GM19395 (cell line): Measurements from ENCODE around the gene FAAH.

Experiments used
- ATAC-seq: cut with Tn5 transposase; IDR thresholded peaks from one replicate; pipeline ENCODE4 v1.9.1; 2021; ENCODE audit warnings: mild to moderate bottlenecking, moderate library complexity; ENCODE audit not compliant: unreplicated experiment

The FAAH gene

GRCh38 chr1:46421739-46422138 lies 27.6 kb downstream of the FAAH start:
- no peak for ATAC-seq

GRCh38 chr1:46422261-46422871 lies 28.2 kb downstream of the FAAH start:
- ATAC-seq = no peak

GRCh38 chr1:46423574-46424240 lies 29.6 kb downstream of the FAAH start:
- ATAC-seq = no peak

DNA sequence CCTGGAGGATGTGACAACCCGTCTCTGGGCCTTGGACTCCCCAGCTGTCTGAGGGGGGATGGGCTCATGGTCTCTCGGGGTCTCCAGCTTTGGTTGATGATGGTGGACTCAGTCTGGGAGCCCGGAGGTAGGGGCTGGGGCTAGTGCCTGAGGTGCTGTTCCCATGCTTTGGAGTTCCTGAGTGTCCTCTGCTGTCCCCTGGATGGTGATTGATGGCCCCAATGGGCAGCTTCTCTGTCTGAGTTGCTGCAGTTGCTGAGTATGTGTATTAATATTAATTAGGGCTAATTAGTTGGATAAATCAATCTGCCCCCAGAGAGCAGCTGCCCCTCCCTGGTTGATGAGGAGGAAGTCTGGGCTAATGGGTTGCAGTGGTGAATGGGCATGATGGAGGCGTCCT lies 30.6 kb downstream of the FAAH start:
- no peak for ATAC-seq

DNA sequence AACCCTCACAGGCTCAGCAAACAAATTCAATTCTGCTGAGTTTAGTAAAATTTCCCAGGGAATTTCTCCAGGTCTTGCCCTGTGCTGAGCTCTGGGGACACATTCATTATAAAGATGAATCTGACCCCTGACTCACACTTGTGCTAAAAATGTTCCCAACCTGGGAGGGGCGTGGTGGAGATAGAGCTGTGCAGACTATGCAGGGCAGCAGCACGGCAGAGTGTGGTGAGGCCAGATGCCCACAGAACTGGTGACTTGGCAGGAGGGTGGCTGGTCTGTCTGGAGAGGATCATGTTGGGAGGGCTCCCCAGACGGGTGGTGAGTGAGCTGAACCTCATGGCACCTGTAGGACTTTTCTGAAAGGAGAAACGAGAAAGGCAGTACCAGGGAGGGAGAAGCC lies 31.6 kb downstream of the FAAH start:
- ATAC-seq = no peak

DNA sequence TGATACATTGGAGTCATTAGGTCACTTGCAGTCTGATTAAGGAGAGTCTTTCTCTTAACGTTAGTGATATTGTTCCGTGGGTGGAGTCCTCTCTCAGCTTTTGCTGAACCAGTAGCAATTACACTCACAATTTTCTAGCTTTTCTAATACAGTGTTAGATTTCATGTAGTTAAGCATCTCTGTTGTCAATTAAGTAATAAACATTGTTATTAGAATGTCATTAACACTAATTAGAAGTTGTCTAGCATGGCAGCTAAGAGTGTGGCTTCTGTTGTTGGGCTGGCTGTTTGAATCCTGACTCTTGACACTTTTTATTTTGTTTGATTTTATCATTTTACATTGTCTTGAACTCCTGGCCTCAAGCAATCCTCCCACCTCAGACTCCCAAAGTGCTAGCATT lies 33.4 kb downstream of the FAAH start:
- no peak for ATAC-seq

DNA sequence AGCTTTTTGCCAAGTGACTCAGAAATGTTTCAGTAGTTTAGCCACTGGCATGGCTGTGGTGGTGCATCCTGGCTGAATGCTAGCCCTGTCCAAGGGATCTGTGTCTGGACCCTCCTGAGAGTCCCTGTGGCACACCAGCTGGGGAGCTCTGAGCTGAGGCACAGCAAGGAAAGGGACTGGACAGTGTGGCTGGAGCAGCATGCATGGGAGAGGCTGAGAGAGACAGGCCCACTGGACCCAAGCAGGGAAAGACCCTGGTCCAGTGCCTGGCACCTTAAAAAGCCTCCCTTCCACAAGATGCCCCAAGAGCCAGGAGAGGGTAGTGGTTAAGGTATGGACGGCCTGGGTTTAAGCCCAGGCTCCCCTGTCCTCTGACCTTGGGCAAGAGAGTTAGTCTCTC lies 35.3 kb downstream of the FAAH start:
- ATAC-seq = no peak

DNA sequence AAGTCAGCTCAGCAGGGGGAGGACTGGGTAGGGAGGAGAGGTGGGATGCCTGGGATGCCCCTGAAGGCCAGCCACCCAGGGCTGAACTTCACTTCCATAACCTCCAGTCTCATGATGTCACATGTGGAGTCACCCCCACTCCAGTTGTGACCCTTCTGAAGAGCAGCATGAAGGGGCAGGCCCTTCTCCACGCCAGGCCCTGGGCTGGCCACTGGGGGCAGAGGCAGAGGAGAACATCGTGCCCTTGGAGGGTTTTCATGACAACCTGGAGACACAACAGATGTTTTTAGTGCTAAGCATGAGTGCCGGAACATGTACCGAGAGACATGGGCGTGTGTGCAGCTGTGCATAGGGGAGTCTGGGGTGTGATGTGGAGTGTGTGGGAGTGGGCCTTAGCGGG lies 37.6 kb downstream of the FAAH start:
- no peak for ATAC-seq

DNA sequence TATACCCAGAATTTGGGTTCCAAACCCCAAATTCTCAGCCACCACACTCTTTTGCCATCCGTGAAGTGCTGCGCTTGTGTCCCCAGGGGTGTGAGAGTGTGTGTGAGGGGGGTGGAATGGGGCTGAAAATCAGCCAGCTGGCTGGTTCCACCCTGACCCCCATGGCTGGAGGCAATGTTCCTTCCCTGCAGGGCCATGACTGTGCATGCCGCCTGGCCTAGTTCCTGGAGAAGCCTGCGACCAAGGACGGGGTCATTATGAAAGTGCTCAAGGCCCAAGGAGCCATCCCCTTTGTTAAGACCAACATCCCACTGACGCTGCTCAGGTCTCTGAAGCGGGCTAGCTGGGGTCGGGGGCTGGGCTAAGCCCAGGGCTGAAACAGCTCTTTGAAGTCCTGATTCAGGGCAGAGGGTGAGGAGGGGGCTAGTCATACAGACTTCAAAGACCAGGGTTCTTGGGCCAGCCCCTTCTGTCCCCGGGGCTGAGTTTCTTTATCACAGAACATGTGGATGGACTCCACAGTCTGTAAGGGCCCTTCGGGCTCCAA lies 38.7 kb downstream of the FAAH start:
- no peak for ATAC-seq

DNA sequence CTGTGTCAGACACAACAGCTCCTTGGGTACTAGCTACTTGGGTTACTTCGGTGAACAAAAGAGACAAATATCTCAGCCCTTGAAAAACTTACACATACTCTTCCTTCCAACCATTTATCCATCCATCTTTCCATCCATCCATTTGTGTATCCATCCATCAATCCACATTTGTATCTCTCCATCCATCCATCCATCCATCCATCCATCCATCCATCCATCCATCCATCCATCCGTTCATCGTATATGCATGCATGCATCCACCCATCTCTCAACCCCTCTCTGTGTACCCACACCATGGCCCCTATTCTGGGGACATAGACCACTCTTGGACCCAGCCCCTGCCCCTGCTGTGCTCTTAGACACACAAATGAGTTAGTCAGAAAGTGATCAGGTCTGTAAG lies 40.2 kb downstream of the FAAH start:
- ATAC-seq = no peak

GRCh38 chr1:46436844-46437243 lies 42.7 kb downstream of the FAAH start:
- no peak for ATAC-seq

GRCh38 chr1:46437723-46438122 lies 43.6 kb downstream of the FAAH start:
- no peak for ATAC-seq

DNA sequence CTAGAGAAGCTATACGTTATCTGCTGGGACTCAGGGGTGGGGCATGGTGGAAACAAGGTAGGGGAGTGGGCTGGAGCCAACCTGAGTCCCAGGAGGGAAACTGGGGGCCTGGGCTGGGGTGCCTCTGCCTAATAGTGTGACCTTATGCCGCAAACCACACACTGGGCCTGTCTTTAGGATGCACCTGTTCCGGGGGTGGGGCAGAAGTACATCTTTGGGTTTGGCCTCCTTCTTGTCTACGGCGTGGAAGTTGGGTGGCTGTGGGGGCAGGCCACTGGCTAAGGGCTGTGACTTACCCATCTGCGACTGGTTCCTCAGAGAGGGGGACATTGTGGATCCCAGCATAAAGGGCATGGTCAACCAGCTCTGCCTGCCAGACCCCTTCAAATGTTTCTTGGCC lies 44.2 kb downstream of the FAAH start:
- ATAC-seq = no peak

DNA sequence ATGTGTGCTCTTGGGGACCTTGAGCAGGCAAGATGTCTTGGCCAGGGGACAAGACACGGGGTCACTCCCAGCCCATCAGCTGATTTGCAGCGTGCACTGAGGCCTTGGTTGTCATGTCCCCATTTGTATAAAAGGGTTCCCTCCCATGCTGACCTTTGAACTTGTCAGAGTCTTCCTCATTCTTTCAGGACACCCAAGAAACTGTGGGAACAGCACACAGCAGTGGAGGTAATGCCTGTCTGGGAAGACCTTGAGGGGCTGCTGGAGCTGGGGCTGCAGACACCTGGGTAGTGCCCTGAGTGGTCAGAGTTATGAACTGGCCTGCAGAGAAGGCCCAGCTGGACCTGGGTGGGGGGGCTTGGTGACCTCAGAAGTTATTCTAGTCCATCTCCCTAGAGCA lies 46.4 kb downstream of the FAAH start:
- ATAC-seq = no peak

DNA sequence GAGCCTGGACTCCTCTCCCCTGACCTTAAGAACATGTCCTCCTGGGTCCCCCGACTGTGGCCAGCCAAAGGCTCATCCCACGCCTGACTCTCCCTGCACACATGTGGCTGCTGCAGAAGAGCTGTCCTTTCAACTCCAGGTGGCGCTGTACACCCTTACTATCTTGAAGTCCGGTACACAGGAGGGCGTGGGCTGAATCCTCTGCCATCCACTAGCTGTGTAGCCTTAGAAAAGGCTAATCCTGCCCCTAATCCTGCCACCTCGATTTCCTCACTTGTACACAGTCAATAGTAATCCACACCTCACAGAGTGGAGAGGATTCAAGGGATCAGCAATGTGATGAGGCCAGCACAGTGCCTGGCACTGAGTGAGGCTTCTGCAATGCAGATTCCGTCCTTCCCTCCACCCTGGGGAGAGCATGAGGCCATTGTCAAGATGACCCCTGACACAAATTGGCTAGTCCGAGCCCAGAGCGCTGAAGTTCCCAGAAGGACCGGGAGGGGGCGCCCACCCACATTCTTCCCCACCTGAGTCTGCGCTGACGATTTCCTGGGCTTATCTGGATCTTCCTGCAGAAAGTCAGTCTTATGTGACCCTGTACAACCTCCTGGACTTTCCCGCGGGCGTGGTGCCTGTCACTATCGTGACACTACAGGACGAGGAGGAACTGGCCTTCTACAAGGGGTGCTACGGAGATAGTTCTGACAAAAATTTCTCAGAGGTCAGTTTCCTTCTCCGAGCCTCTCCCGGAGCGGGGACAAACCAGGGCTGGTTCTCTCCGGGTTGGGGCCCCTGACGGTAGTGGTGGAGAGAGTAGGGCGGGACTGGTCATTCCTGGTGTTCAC lies 48.4 kb downstream of the FAAH start:
- peak; percentile 81 for ATAC-seq

- ATAC-seq = no peak
Measured at GRCh38 chr1:46444466-46444865, 50.3 kb downstream of the FAAH start.

- ATAC-seq = no peak
Measured at GRCh38 chr1:46445773-46446256, 51.7 kb downstream of the FAAH start.

GRCh38 chr1:46446646-46447498 lies 52.8 kb downstream of the FAAH start:
- ATAC-seq = no peak

GRCh38 chr1:46447499-46448108 lies 53.5 kb downstream of the FAAH start:
- ATAC-seq = no peak
